Rectal smooth muscle tissue (tissue), 1 donor: ENCODE results near the gene PIK3C2A.
A peak's percentile ranks its signal among the peaks of the same experiment; 100 is the strongest.

ENCODE experiments used
- H3K27ac ChIP-seq: one replicate; pipeline ENCODE4 v1.7.0; 2013; ENCODE audit warnings: low read depth, low read length, inconsistent platforms
- H3K27me3 ChIP-seq: one replicate; pipeline ENCODE4 v1.7.0; 2013; ENCODE audit warnings: low read length; ENCODE audit not compliant: control insufficient read depth, insufficient read depth
- H3K36me3 ChIP-seq: one replicate; pipeline ENCODE4 v1.7.0; 2013; ENCODE audit warnings: low read length; ENCODE audit not compliant: control insufficient read depth, insufficient read depth
- H3K4me1 ChIP-seq: one replicate; pipeline ENCODE4 v1.7.0; 2013; ENCODE audit warnings: low read length; ENCODE audit not compliant: control insufficient read depth, insufficient read depth
- H3K4me3 ChIP-seq: one replicate; pipeline ENCODE4 v1.7.0; 2013; ENCODE audit warnings: low read length
- H3K9ac ChIP-seq: one replicate; pipeline ENCODE4 v1.7.0; 2013; ENCODE audit warnings: low read length

The PIK3C2A gene

DNA sequence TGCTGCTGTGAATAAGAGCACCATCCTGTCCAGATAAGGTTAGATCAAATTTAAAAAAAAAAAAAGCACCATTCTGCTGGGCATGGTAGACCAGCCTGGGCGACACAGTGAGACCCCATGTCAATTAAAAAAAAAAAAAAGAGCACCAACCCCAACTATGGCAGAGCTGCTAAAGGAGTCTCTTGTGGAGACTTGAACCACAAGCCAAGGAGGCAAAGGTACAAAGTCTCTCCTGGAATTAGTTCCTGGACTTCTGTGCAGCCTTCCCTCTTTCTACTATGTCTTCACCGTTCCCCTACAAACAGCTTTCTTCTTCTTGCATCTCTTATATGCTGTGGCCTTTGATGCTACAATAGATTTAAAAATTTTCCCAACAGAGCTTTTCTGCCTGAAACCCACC lies 1.3 kb downstream of the PIK3C2A start:
- peaks cover 9% of the 10 kb centered on the region for H3K4me1 ChIP-seq
- H3K36me3 ChIP-seq, result no peaks in the 10 kb centered on the region
- no peaks in the 10 kb centered on the region for H3K27me3 ChIP-seq
- H3K4me3 ChIP-seq, result peak overlapping the region; percentile 90
- no peak overlapping the region for H3K9ac ChIP-seq
- no peak overlapping the region for H3K27ac ChIP-seq

GRCh38 chr11:17197431-17197898 lies 10.3 kb downstream of the PIK3C2A start:
- Histone ChIP-seq H3K36me3 (peaks cover 7% of the 10 kb centered on the region), H3K4me3 (no peak overlapping the region), H3K27ac (no peak overlapping the region), H3K27me3 (no peaks in the 10 kb centered on the region), H3K4me1 (no peaks in the 10 kb centered on the region), H3K9ac (no peak overlapping the region)

DNA sequence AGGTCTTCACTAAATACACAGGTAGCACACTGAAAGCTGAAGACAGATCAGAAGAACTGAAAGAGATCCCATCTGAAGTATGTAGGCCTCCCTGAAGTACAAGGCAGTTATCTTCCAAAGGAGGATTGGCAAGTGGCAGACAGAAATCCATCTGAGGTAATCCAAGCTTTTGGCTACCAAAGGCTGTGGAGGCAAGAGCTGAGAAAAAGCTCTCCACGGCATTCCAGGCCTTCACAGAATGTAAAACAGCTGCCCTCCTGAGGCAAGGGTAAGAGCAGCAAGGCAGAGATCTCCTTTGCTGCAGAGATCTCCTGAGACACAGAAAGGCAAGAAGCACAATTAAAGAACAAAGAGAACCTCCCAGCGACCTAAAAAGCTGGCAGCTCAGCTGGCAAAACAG lies 19.1 kb downstream of the PIK3C2A start:
- H3K27ac ChIP-seq, result no peak overlapping the region
- no peak overlapping the region for H3K9ac ChIP-seq
- peaks cover 3% of the 10 kb centered on the region for H3K36me3 ChIP-seq
- no peaks in the 10 kb centered on the region for H3K4me1 ChIP-seq
- no peak overlapping the region for H3K4me3 ChIP-seq
- no peaks in the 10 kb centered on the region for H3K27me3 ChIP-seq

GRCh38 chr11:17186932-17187692 lies 20.7 kb downstream of the PIK3C2A start:
- Histone ChIP-seq H3K27me3 (no peaks in the 10 kb centered on the region), H3K27ac (no peak overlapping the region), H3K4me3 (no peak overlapping the region), H3K4me1 (no peaks in the 10 kb centered on the region), H3K36me3 (no peaks in the 10 kb centered on the region), H3K9ac (no peak overlapping the region)

GRCh38 chr11:17185938-17186337 lies 21.8 kb downstream of the PIK3C2A start:
- Histone ChIP-seq H3K27me3 (no peaks in the 10 kb centered on the region), H3K4me1 (no peaks in the 10 kb centered on the region), H3K27ac (no peak overlapping the region), H3K4me3 (no peak overlapping the region), H3K9ac (no peak overlapping the region), H3K36me3 (no peaks in the 10 kb centered on the region)

- Histone ChIP-seq H3K4me3 (no peak overlapping the region), H3K36me3 (no peaks in the 10 kb centered on the region)
These were observed 22.8 kb downstream of the PIK3C2A start for GRCh38 chr11:17184882-17185587.

GRCh38 chr11:17183836-17184235 lies 23.9 kb downstream of the PIK3C2A start:
- Histone ChIP-seq H3K27ac (no peak overlapping the region), H3K4me3 (no peak overlapping the region), H3K36me3 (no peaks in the 10 kb centered on the region), H3K27me3 (no peaks in the 10 kb centered on the region), H3K4me1 (no peaks in the 10 kb centered on the region), H3K9ac (no peak overlapping the region)

More at GRCh38 chr11:17184882-17185587, 22.8 kb downstream of the PIK3C2A start:
- Histone ChIP-seq H3K27ac (no peak overlapping the region), H3K4me1 (no peaks in the 10 kb centered on the region), H3K9ac (no peak overlapping the region), H3K27me3 (no peaks in the 10 kb centered on the region)

- Histone ChIP-seq H3K9ac (no peak overlapping the region), H3K36me3 (no peaks in the 10 kb centered on the region), H3K4me3 (no peak overlapping the region), H3K4me1 (no peaks in the 10 kb centered on the region), H3K27ac (no peak overlapping the region), H3K27me3 (no peaks in the 10 kb centered on the region)
These were observed 27.8 kb downstream of the PIK3C2A start for GRCh38 chr11:17179970-17180369.

DNA sequence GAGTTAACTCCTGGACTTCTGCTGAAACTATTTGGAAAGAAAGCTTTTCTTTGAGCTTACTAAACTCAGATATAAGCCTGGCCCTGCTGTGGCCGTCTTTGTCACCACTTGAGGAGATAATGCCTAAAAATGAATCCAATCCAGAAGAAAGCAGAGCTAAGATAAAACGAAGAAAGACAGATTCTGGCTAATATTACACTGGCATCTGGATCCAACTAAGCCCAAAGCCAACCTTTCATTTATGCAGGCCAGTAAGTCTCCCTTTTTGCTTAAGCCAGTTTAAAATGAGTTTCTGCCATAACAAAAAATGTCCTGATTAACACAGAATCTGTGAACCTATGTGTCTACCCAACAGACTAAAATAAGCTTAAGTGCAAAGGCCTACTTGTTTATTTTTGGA lies 34.5 kb downstream of the PIK3C2A start:
- no peak overlapping the region for H3K4me3 ChIP-seq
- no peaks in the 10 kb centered on the region for H3K4me1 ChIP-seq
- peaks cover 3% of the 10 kb centered on the region for H3K36me3 ChIP-seq
- no peak overlapping the region for H3K9ac ChIP-seq
- no peak overlapping the region for H3K27ac ChIP-seq
- H3K27me3 ChIP-seq, result no peaks in the 10 kb centered on the region

DNA sequence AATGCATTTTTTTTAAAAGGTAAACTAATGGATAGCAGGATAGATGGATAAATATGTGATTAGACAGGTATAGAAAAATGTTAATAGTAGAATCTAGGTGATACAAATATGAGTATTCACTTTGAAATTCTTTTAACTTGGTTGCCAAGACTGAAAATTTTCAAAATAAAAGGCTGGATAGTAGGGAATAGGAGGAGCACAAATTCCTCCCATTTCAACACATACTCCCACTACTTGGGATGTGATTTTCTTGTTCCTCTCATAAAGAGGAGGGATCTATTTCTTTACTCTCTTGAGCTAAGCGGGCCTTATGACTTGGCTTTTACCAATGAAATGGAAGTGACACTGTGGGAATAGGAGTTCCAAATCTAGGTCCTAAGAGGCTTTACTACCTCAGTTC lies 35.9 kb downstream of the PIK3C2A start:
- Histone ChIP-seq H3K4me3 (no peak overlapping the region), H3K27me3 (no peaks in the 10 kb centered on the region), H3K36me3 (peaks cover 3% of the 10 kb centered on the region), H3K27ac (no peak overlapping the region), H3K4me1 (no peaks in the 10 kb centered on the region), H3K9ac (no peak overlapping the region)

GRCh38 chr11:17171343-17171742 lies 36.4 kb downstream of the PIK3C2A start:
- no peak overlapping the region for H3K27ac ChIP-seq
- H3K4me1 ChIP-seq, result no peaks in the 10 kb centered on the region
- H3K36me3 ChIP-seq, result peaks cover 3% of the 10 kb centered on the region
- no peaks in the 10 kb centered on the region for H3K27me3 ChIP-seq
- no peak overlapping the region for H3K4me3 ChIP-seq
- no peak overlapping the region for H3K9ac ChIP-seq

DNA sequence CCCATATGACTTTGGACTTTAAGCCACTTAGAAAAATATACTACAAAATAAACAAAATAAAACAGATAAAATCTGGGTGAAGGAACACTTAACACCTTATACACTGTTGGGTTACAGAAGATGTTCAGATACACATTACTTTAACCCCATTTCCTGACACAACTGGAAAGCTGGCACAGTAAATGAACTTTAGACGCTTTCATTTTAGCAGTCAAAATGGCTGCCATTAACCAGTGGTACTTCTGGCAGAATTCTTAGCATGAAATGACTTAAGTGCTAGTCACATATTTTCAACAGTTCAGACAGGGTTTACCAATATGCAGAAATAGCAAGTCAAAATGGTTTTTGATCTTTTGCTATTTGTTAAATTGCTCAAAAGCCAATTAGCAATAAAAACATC lies 37.9 kb downstream of the PIK3C2A start:
- Histone ChIP-seq H3K4me1 (no peaks in the 10 kb centered on the region), H3K9ac (no peak overlapping the region), H3K4me3 (no peak overlapping the region), H3K27ac (no peak overlapping the region), H3K36me3 (peaks cover 3% of the 10 kb centered on the region), H3K27me3 (no peaks in the 10 kb centered on the region)
